Measurements from ENCODE around the gene RNF166. TPM values are rescaled to one million over a fixed set of nuclear protein-coding genes. Genes with fewer than 3 reads are reported as not detected.

RNF166 gene
- total RNA-seq, 1 donor, result 14.5 TPM

DNA sequence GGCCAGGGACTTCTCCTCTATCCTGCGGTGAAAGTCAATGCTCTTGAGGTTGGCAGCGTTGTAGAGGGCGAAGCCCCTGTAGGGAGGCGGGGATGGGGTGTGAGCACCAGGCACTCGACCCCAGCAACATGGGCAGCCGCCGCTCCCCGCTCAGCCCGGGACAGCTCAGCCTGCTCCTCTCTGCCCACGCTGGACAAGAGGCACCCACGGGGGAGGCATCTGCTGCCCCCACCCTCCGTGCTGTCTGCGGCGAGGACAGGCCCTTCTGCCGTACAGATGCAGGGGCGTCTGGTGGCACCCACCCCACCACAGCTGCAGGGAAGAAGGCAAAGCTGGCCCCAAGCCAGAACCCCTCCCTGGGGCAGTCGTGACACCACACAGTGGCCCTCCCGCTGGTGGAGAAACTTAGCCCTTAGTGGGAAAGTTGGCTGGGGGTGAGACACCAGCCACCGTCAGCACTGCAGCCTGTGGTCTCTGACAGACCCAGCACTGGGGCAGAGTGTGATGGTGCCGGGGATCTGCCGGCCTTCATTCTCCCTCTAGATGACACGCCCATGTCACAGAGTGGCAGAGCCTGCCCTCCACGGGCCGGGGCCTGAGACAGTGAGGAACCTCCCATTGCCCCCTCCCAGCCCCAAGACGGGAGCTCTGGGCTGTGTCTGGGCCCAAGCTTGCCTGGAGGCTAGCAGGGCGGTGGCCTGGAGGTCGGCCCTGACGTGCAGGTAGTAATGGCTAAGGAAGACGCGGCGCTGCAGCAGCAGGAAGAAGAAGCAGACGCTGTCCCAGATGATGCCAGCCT is 19.6 kb upstream of the RNF166 start:
- no peak overlapping the region for H3K4me3 ChIP-seq (ENCODE audit: insufficient read depth, low read length)
- H3K9me3 ChIP-seq (ENCODE audit: low read depth, low read length), result no peaks in the 10 kb centered on the region
- no peak overlapping the region for H3K4me2 ChIP-seq (ENCODE audit: insufficient read depth, low read length)
- DNase-seq (ENCODE audit: insufficient read length, low spot score, missing footprints), result peak; percentile 88
- H3K27ac ChIP-seq (ENCODE audit: low read depth, low read length), result no peak overlapping the region
- peaks cover 20% of the 10 kb centered on the region for H3K79me2 ChIP-seq (ENCODE audit: insufficient read depth, low read length)
- no peaks in the 10 kb centered on the region for H3K4me1 ChIP-seq (ENCODE audit: insufficient read depth, low read length)
- no peaks in the 10 kb centered on the region for H3K27me3 ChIP-seq (ENCODE audit: insufficient read depth, low read length)
- no peak for TF ChIP-seq CTCF (IDR thresholded peaks at IDR 0.05; ENCODE audit: extremely low read depth, low read depth, low read length)
- H3K36me3 ChIP-seq (ENCODE audit: insufficient read depth, low read length), result peaks cover 71% of the 10 kb centered on the region
- no peak overlapping the region for H2AFZ ChIP-seq (ENCODE audit: low read length)
- H4K20me1 ChIP-seq (ENCODE audit: insufficient read depth, low read length), result peaks cover 8% of the 10 kb centered on the region

DNA sequence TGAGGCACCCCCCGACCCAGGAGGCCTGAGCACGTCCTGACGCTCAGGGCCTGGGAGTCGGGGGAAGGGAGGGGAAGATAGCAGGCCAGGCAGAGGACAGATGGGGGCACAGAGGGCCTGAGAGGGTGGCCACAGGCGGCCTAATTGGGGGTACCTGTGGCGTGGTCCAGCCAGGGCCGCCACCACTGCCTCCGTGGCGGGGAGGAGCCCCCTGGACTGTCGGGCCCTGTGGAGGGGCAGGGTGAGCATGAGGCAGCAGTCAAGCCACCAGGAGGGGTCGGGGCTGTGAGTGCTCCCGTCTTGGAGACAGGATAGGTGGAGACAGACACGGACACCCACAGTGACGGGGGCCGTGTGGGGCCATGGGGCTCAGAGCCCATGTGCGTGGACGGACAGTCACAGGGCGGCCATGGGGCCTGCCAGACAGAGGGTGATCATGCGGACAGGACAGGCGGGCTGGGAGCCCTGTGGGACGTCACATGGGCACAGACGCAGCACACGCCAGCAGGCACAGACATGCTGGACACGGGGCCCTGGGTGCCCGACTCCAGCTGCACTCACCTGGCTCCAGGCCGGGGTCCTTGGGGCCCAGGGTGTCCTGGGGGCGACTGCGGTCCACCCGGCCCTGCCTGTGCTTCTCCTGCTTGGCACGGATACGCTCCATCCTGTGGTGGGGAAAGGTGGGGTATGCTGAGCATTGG is 18.8 kb upstream of the RNF166 start:
- no peaks in the 10 kb centered on the region for H3K9me3 ChIP-seq (ENCODE audit: low read depth, low read length)
- H4K20me1 ChIP-seq (ENCODE audit: insufficient read depth, low read length), result peaks cover 8% of the 10 kb centered on the region
- H3K27me3 ChIP-seq (ENCODE audit: insufficient read depth, low read length), result no peaks in the 10 kb centered on the region
- no peak overlapping the region for H3K4me2 ChIP-seq (ENCODE audit: insufficient read depth, low read length)
- no peaks in the 10 kb centered on the region for H3K4me1 ChIP-seq (ENCODE audit: insufficient read depth, low read length)
- TF ChIP-seq CTCF (IDR thresholded peaks at IDR 0.05; ENCODE audit: extremely low read depth, low read depth, low read length), result no peak
- H3K27ac ChIP-seq (ENCODE audit: low read depth, low read length), result no peak overlapping the region
- H2AFZ ChIP-seq (ENCODE audit: low read length), result no peak overlapping the region
- no peak overlapping the region for H3K4me3 ChIP-seq (ENCODE audit: insufficient read depth, low read length)
- DNase-seq (ENCODE audit: insufficient read length, low spot score, missing footprints), result no peak
- peaks cover 20% of the 10 kb centered on the region for H3K79me2 ChIP-seq (ENCODE audit: insufficient read depth, low read length)
- H3K36me3 ChIP-seq (ENCODE audit: insufficient read depth, low read length), result peaks cover 70% of the 10 kb centered on the region

GRCh38 chr16:88723911-88724310 is 17.7 kb upstream of the RNF166 start:
- Histone ChIP-seq H3K36me3 (ENCODE audit: insufficient read depth, low read length) (peaks cover 77% of the 10 kb centered on the region), H3K27ac (ENCODE audit: low read depth, low read length) (no peak overlapping the region)
- no peak for DNase-seq (ENCODE audit: insufficient read length, low spot score, missing footprints)

More at GRCh38 chr16:88723911-88724310, 17.7 kb upstream of the RNF166 start:
- no peak for TF ChIP-seq CTCF (IDR thresholded peaks at IDR 0.05; ENCODE audit: extremely low read depth, low read depth, low read length)
- Histone ChIP-seq H3K79me2 (ENCODE audit: insufficient read depth, low read length) (peaks cover 16% of the 10 kb centered on the region), H4K20me1 (ENCODE audit: insufficient read depth, low read length) (peaks cover 8% of the 10 kb centered on the region), H3K4me1 (ENCODE audit: insufficient read depth, low read length) (no peaks in the 10 kb centered on the region), H2AFZ (ENCODE audit: low read length) (no peak overlapping the region), H3K4me2 (ENCODE audit: insufficient read depth, low read length) (no peak overlapping the region), H3K4me3 (ENCODE audit: insufficient read depth, low read length) (no peak overlapping the region), H3K9me3 (ENCODE audit: low read depth, low read length) (no peaks in the 10 kb centered on the region), H3K27me3 (ENCODE audit: insufficient read depth, low read length) (no peaks in the 10 kb centered on the region)
